Gastroesophageal sphincter (tissue), 4 donors: ENCODE results near the gene GUCD1. TPM values are rescaled to one million over a fixed set of nuclear protein-coding genes. Genes with fewer than 3 reads are reported as not detected.
A peak's percentile ranks its signal among the peaks of the same experiment; 100 is the strongest.

Experiments used
- ATAC-seq: fragments of 150-250 bp; one replicate; pipeline ENCODE4 v1.9.1; 2016; ENCODE audit warnings: mild to moderate bottlenecking, moderate library complexity
- H3K27ac ChIP-seq, 4 donors: fragments of 200-600 bp; sonication (generic) in 3 of 4; 1 replicate in 3 of 4; 2 replicates in 1 of 4; pipeline ENCODE4 v1.5.1; 2016 to 2019
- H3K27me3 ChIP-seq: fragments of 200-600 bp; sonication (generic); one replicate; pipeline ENCODE4 v1.5.1; 2019
- H3K36me3 ChIP-seq, 2 donors: fragments of 200-600 bp; sonication (generic); one replicate each; pipeline ENCODE4 v1.5.1; 2019; ENCODE audit warnings: control low read depth in 1 of 2
- H3K4me1 ChIP-seq, 3 donors: fragments of 200-600 bp; sonication (generic); 1 replicate in 2 of 3; 2 replicates in 1 of 3; pipeline ENCODE4 v1.5.1; 2016 to 2019; ENCODE audit warnings: control low read depth in 2 of 3
- H3K4me3 ChIP-seq, 2 donors: fragments of 200-600 bp; sonication (generic); one replicate each; pipeline ENCODE4 v1.5.1; 2019; ENCODE audit warnings: mild to moderate bottlenecking in 1 of 2, moderate library complexity in 1 of 2
- H3K9me3 ChIP-seq, 3 donors: fragments of 200-600 bp; sonication (generic); one replicate each; pipeline ENCODE4 v1.5.1; 2017 to 2019; ENCODE audit warnings: control low read depth in 2 of 3
- CTCF ChIP-seq, 4 experiments: fragments of 200-600 bp in 2 of 4; fragments of 450-650 bp in 2 of 4; sonication (generic) in 1 of 4; IDR thresholded peaks; one replicate each; pipeline ENCODE4 v1.5.1; 2017 to 2019; ENCODE audit warnings: antibody characterized with exemption in 4 of 4, mild to moderate bottlenecking in 2 of 4, moderate library complexity in 2 of 4
- EP300 ChIP-seq: sonication (generic); formaldehyde crosslinking; IDR thresholded peaks from one replicate; pipeline ENCODE4 v1.6.1; 2017; ENCODE audit warnings: antibody characterized with exemption, mild to moderate bottlenecking
- POLR2A ChIP-seq, 2 donors: fragments of 450-650 bp; IDR thresholded peaks; one replicate each; pipeline ENCODE4 v1.6.1; 2017; ENCODE audit warnings: antibody characterized with exemption in 2 of 2, mild to moderate bottlenecking in 2 of 2, moderate library complexity in 1 of 2
- POLR2AphosphoS5 ChIP-seq: sonication (generic); formaldehyde crosslinking; IDR thresholded peaks from one replicate; pipeline ENCODE4 v1.6.1; 2017; ENCODE audit warnings: antibody characterized with exemption
- WGBS, 2 donors: methylation state at CpG; one replicate each; pipeline ENCODE4 v1.1.5; 2018; ENCODE audit warnings: low coverage in 1 of 2; 5-methylcytosine and 5-hydroxymethylcytosine counted together
- total RNA-seq, 4 donors: library from RNA; depleted of rRNA; stranded (reverse); fragments of >200 nt; gene quantifications; one replicate each; pipeline ENCODE4 v1.1.0, GENCODE V29; 2016

Gene GUCD1
- total RNA-seq, 4 donors from 2014 or later = 107 to 178 (median 121) TPM

- ATAC-seq = no peak
- H3K27me3 ChIP-seq = no peaks in the 10 kb centered on the region
- H3K27ac ChIP-seq = no peak overlapping the region
- no peaks in the 10 kb centered on the region for H3K9me3 ChIP-seq
- peaks cover 0 to 10% (median 2%) of the 10 kb centered on the region in 3 donors for H3K4me1 ChIP-seq
- no peaks in the 10 kb centered on the region for H3K36me3 ChIP-seq
- TF ChIP-seq POLR2A (IDR thresholded peaks at IDR 0.05) (no peak), CTCF (IDR thresholded peaks at IDR 0.05) (no peak)
- WGBS, 2 donors = 60% methylated on average over 1 of the region's 2 CpGs; no CpG with 5 or more reads in 1 of the 2 donors
- H3K4me3 ChIP-seq = no peak overlapping the region
Measured at GRCh38 chr22:24504540-24504939, 50.4 kb downstream of the GUCD1 start.

- Histone ChIP-seq H3K4me3 (no peak overlapping the region), H3K27ac (no peak overlapping the region), H3K27me3 (no peaks in the 10 kb centered on the region), H3K36me3 (no peaks in the 10 kb centered on the region), H3K9me3 (no peaks in the 10 kb centered on the region), H3K4me1 (peaks cover 0 to 10% (median 2%) of the 10 kb centered on the region in 3 donors)
- TF ChIP-seq POLR2AphosphoS5 = no peak
- TF ChIP-seq POLR2A (IDR thresholded peaks at IDR 0.05) = no peak
- no peak for TF ChIP-seq EP300
- no peak for TF ChIP-seq CTCF (IDR thresholded peaks at IDR 0.05)
- 88 to 91% methylated on average over 1 to 3 of the region's 5 CpGs for WGBS, 2 donors
- ATAC-seq = no peak
Measured at GRCh38 chr22:24503843-24504338, 51.0 kb downstream of the GUCD1 start.

- 64 to 70% methylated on average over 3 to 7 of the region's 7 CpGs for WGBS, 2 donors
- Histone ChIP-seq H3K27me3 (no peaks in the 10 kb centered on the region), H3K36me3 (no peaks in the 10 kb centered on the region), H3K4me3 (no peak overlapping the region), H3K9me3 (no peaks in the 10 kb centered on the region), H3K4me1 (peaks cover 0 to 10% (median 2%) of the 10 kb centered on the region in 3 donors), H3K27ac (no peak overlapping the region)
- ATAC-seq = peak; percentile 45
- TF ChIP-seq POLR2A (IDR thresholded peaks at IDR 0.05) = no peak
- peak in 3 of 4 experiments; percentile 62 to 74 (median 68) for TF ChIP-seq CTCF (IDR thresholded peaks at IDR 0.05)
Measured at GRCh38 chr22:24503137-24503842, 51.6 kb downstream of the GUCD1 start.

- H3K27ac ChIP-seq = no peak overlapping the region
- ATAC-seq = no peak
- 71 to 100% methylated on average over 1 of the region's 1 CpG for WGBS, 2 donors
Measured at GRCh38 chr22:24502541-24502940, 52.4 kb downstream of the GUCD1 start.

More at GRCh38 chr22:24502541-24502940, 52.4 kb downstream of the GUCD1 start:
- H3K36me3 ChIP-seq = no peaks in the 10 kb centered on the region
- H3K4me3 ChIP-seq = no peak overlapping the region
- TF ChIP-seq CTCF (IDR thresholded peaks at IDR 0.05) = no peak
- TF ChIP-seq POLR2AphosphoS5 = no peak
- no peak for TF ChIP-seq POLR2A (IDR thresholded peaks at IDR 0.05)
- no peak for TF ChIP-seq EP300
- no peaks in the 10 kb centered on the region for H3K27me3 ChIP-seq
- peaks cover 0 to 9% (median 2%) of the 10 kb centered on the region in 3 donors for H3K4me1 ChIP-seq
- H3K9me3 ChIP-seq = no peaks in the 10 kb centered on the region
